ENCODE measurements around the gene GSTM5. TPM values are rescaled to one million over a fixed set of nuclear protein-coding genes. Genes with fewer than 3 reads are reported as not detected.
"Not testable (repeated sequence)": the region's sequence is repeated elsewhere in the genome, so short reads cannot be mapped to it uniquely, and the experiment has no call there.

The GSTM5 gene
- total RNA-seq, 2 experiments from 2014 or later, result not detected

DNA sequence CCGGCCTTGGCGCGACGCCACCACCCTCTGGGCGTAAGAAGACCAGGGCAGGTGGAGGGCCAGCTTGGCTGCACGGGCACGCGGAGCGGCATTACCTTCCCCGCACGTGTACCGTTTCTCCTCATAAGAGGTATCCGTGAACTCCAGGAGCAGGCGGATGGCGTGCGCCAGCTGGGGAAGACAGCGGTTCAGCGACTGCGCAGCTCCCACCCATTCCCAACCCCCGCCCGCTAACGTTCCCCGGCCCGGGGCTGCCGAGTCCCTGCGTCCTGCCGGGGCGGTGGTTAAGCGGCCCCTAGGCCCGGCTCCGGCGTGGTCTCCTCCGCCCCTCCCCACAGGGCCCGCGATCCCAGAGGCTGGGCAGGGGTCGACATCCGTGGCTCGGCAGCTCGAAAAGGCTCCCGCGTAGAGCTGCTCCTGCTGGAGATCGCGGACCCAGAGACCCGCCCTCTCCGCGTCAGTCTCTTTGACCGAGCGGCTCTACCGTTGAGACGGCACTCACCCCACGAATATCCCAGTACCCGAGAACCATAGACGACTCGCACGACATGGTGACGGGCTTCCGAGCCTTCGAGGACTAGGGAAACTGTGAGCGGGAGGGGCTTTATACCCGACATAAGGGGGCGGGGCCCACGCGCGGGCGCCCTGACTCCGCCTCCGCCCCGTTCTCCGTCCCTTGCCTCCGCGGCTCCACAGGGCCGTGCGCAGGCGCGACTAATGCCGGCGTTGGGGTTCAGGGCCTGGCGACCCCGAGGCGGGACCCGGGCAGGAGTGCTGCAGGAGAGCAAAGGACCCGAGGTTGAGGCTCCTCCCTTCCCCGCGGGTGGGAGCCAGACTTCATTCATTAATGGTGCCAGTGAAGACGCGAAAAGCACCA, 27.9 kb downstream of the GSTM5 start:
- POLR2A ChIA-PET, result no interaction called here
- Histone ChIP-seq H3K9me3 (ENCODE audit: low read length) (no peaks in the 10 kb centered on the region), H3K27ac (ENCODE audit: low read depth, low read length, poor library complexity, severe bottlenecking) (no peak overlapping the region), H3K4me1 (ENCODE audit: insufficient read depth, low read length, poor library complexity, severe bottlenecking) (no peaks in the 10 kb centered on the region), H3K36me3 (ENCODE audit: insufficient read depth, low read length) (no peaks in the 10 kb centered on the region), H3K9me2 (ENCODE audit: insufficient read depth, low read length) (no peaks in the 10 kb centered on the region), H3K79me2 (ENCODE audit: insufficient read depth, low read depth, low read length) (no peaks in the 10 kb centered on the region), H2AFZ (ENCODE audit: low read length) (no peak overlapping the region), H4K20me1 (ENCODE audit: insufficient read depth, low read length) (no peaks in the 10 kb centered on the region), H3K4me2 (ENCODE audit: low read length) (no peak overlapping the region), H3K4me3 (ENCODE audit: low read depth, low read length, poor library complexity, severe bottlenecking) (no peak overlapping the region)
- no peak for DNase-seq (ENCODE audit: low spot score)
- no peak for TF ChIP-seq EZH2phosphoT487 (IDR thresholded peaks at IDR 0.05; ENCODE audit: borderline replicate concordance, low read depth, low read length)
- TF ChIP-seq, protein P1, sequence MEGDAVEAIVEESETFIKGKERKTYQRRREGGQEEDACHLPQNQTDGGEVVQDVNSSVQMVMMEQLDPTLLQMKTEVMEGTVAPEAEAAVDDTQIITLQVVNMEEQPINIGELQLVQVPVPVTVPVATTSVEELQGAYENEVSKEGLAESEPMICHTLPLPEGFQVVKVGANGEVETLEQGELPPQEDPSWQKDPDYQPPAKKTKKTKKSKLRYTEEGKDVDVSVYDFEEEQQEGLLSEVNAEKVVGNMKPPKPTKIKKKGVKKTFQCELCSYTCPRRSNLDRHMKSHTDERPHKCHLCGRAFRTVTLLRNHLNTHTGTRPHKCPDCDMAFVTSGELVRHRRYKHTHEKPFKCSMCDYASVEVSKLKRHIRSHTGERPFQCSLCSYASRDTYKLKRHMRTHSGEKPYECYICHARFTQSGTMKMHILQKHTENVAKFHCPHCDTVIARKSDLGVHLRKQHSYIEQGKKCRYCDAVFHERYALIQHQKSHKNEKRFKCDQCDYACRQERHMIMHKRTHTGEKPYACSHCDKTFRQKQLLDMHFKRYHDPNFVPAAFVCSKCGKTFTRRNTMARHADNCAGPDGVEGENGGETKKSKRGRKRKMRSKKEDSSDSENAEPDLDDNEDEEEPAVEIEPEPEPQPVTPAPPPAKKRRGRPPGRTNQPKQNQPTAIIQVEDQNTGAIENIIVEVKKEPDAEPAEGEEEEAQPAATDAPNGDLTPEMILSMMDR (conservative IDR thresholded peaks at IDR 0.05; ENCODE audit: low read length), result no peak
- intact Hi-C loops (cut with micrococcal nuclease; ENCODE audit: unreplicated experiment), result no loop called here
- no TSS peak for BruUV-seq (replicated peaks)
- CTCF ChIA-PET (ENCODE audit: unreplicated experiment), result no interaction called here

DNA sequence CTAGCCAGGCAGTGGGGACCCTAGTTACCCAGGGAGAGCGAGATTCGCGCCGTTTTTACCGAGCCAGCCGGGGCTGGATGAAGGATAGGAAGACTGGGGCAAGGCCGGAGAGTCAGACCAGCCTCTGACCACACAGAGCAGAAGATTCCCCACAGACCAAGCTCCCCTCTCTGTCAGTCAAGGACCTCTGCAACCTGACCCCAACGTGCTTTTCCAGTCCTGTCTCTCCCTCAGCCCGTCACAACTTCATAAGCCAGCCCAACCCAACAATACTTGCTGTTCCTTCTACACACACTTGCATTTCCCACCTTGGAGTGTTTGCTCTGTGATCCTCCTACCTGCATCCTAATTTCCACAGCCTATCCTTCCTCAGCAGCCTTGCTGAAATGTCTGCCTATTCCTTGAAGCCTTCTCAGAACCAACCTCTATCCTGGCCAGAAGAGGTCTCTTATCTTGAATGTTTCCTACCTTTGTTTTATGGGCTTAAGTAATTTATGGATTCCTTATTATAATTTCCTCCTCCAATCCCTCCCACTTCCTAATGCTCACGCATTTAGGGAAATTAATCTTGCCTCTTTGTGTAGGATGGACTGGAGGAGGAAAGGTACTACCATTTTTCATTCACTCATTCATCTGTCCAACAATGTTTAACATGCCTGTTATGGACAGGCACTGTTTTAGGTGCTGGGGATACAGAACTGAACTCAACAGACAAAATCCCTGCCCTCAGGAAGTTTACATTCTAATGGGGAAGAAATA, 28.7 kb downstream of the GSTM5 start, which contains the start of gene GSTM3:
GSTM3 (minus strand) TSS at position 424 of the 759 bp plus-strand sequence. CDS start 751 bp downstream, outside the sequence.
- no TSS peak for BruUV-seq (replicated peaks)
- H4K20me1 ChIP-seq (ENCODE audit: insufficient read depth, low read length), result no peaks in the 10 kb centered on the region
- H3K9me2 ChIP-seq (ENCODE audit: insufficient read depth, low read length), result no peaks in the 10 kb centered on the region
- no peak for TF ChIP-seq EZH2phosphoT487 (IDR thresholded peaks at IDR 0.05; ENCODE audit: borderline replicate concordance, low read depth, low read length)
- TF ChIP-seq, protein P1 (conservative IDR thresholded peaks at IDR 0.05; ENCODE audit: low read length), result no peak
- H3K79me2 ChIP-seq (ENCODE audit: insufficient read depth, low read depth, low read length), result no peaks in the 10 kb centered on the region
- H3K27ac ChIP-seq (ENCODE audit: low read depth, low read length, poor library complexity, severe bottlenecking), result no peak within 1 kb of the TSS
- ChIA-PET CTCF (ENCODE audit: unreplicated experiment) (no interaction called here), POLR2A (no interaction called here)
- H3K4me2 ChIP-seq (ENCODE audit: low read length), result no peak within 1 kb of the TSS
- H3K4me1 ChIP-seq (ENCODE audit: insufficient read depth, low read length, poor library complexity, severe bottlenecking), result no peaks in the 10 kb centered on the region
- H2AFZ ChIP-seq (ENCODE audit: low read length), result no peak within 1 kb of the TSS
- no peaks in the 10 kb centered on the region for H3K9me3 ChIP-seq (ENCODE audit: low read length)
- no peaks in the 10 kb centered on the region for H3K36me3 ChIP-seq (ENCODE audit: insufficient read depth, low read length)
- no peak for DNase-seq (ENCODE audit: low spot score)
- no peak within 1 kb of the TSS for H3K4me3 ChIP-seq (ENCODE audit: low read depth, low read length, poor library complexity, severe bottlenecking)
- intact Hi-C loops (cut with micrococcal nuclease; ENCODE audit: unreplicated experiment), result no loop called here

DNA sequence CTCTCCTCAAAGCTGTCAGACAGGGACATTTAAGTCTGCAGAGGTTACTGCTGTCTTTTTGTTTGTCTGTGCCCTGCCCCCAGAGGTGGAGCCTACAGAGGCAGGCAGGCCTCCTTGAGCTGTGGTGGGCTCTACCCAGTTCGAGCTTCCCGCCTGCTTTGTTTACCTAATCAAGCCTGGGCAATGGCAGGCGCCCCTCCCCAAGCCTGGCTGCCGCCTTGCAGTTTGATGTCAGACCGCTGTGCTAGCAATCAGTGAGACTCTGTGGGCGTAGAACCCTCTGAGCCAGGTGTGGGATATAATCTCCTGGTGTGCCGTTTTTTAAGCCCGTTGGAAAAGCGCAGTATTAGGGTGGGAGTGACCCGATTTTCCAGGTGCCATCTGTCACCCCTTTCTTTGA, 36.3 kb downstream of the GSTM5 start:
- H3K4me2 ChIP-seq (ENCODE audit: low read length); H2AFZ ChIP-seq (ENCODE audit: low read length); BruUV-seq (replicated peaks); H3K36me3 ChIP-seq (ENCODE audit: insufficient read depth, low read length); intact Hi-C loops (cut with micrococcal nuclease; ENCODE audit: unreplicated experiment); H3K27ac ChIP-seq (ENCODE audit: low read depth, low read length, poor library complexity, severe bottlenecking); CTCF ChIA-PET (ENCODE audit: unreplicated experiment); DNase-seq (ENCODE audit: low spot score); H4K20me1 ChIP-seq (ENCODE audit: insufficient read depth, low read length); H3K9me3 ChIP-seq (ENCODE audit: low read length); H3K79me2 ChIP-seq (ENCODE audit: insufficient read depth, low read depth, low read length); H3K9me2 ChIP-seq (ENCODE audit: insufficient read depth, low read length); POLR2A ChIA-PET; H3K4me3 ChIP-seq (ENCODE audit: low read depth, low read length, poor library complexity, severe bottlenecking); H3K4me1 ChIP-seq (ENCODE audit: insufficient read depth, low read length, poor library complexity, severe bottlenecking): not testable (repeated sequence)

Measured in OCI-LY7 (cell line).